CD4-positive, alpha-beta T cell treated with Interleukin-17A for 4 hours (primary cell): ENCODE measurements around the gene PCSK5.

Source experiments
- DNase-seq: peaks from one replicate; pipeline ENCODE4 v3.0.0-alpha.2; 2020; ENCODE audit warnings: mixed read lengths

Gene PCSK5

GRCh38 chr9:75967556-75967955 lies 77.1 kb downstream of the PCSK5 start:
- no peak for DNase-seq

- DNase-seq = no peak
Observed at GRCh38 chr9:75974016-75974766, 83.7 kb downstream of the PCSK5 start.

- no peak for DNase-seq
Observed at GRCh38 chr9:75975071-75975470, 84.6 kb downstream of the PCSK5 start.

GRCh38 chr9:75976549-75976948 lies 86.1 kb downstream of the PCSK5 start:
- DNase-seq = no peak

- no peak for DNase-seq
Observed at GRCh38 chr9:75979362-75979761, 88.9 kb downstream of the PCSK5 start.

- DNase-seq = no peak
Observed at GRCh38 chr9:75983319-75984045, 93.0 kb downstream of the PCSK5 start.

- DNase-seq = no peak
Observed at GRCh38 chr9:75985515-75985914, 95.0 kb downstream of the PCSK5 start.

- no peak for DNase-seq
Observed at GRCh38 chr9:75988663-75989062, 98.2 kb downstream of the PCSK5 start.

- no peak for DNase-seq
Observed at GRCh38 chr9:75990156-75990555, 99.7 kb downstream of the PCSK5 start.

- DNase-seq = no peak
Observed at GRCh38 chr9:75990576-75991304, 100.3 kb downstream of the PCSK5 start.

- DNase-seq = no peak
Observed at GRCh38 chr9:75992482-75993206, 102.2 kb downstream of the PCSK5 start.

GRCh38 chr9:75993434-75993833 lies 103.0 kb downstream of the PCSK5 start:
- no peak for DNase-seq

GRCh38 chr9:75995066-75995465 lies 104.6 kb downstream of the PCSK5 start:
- DNase-seq = no peak

- no peak for DNase-seq
Observed at GRCh38 chr9:75996726-75997125, 106.3 kb downstream of the PCSK5 start.

- DNase-seq = no peak
Observed at GRCh38 chr9:75997206-75997605, 106.7 kb downstream of the PCSK5 start.

GRCh38 chr9:75998096-75998780 lies 107.8 kb downstream of the PCSK5 start:
- DNase-seq = no peak

GRCh38 chr9:76001459-76001858 lies 111.0 kb downstream of the PCSK5 start:
- no peak for DNase-seq

GRCh38 chr9:76003041-76003440 lies 112.6 kb downstream of the PCSK5 start:
- DNase-seq = no peak

GRCh38 chr9:76004526-76004925 lies 114.1 kb downstream of the PCSK5 start:
- no peak for DNase-seq

- DNase-seq = no peak
Observed at GRCh38 chr9:76007935-76008334, 117.5 kb downstream of the PCSK5 start.

- DNase-seq = no peak
Observed at GRCh38 chr9:76013809-76014208, 123.3 kb downstream of the PCSK5 start.

- peak; percentile 40 for DNase-seq
Observed at GRCh38 chr9:76018235-76018634, 127.8 kb downstream of the PCSK5 start.
